Sigmoid colon (tissue), 4 donors: ENCODE data around the gene NHS.

Experiments used
- CTCF ChIP-seq, 4 experiments: fragments of 450-650 bp in 3 of 4; fragments of 200-600 bp in 1 of 4; IDR thresholded peaks; one replicate each; pipeline ENCODE4 v1.5.1; 2016 to 2019; ENCODE audit warnings: antibody characterized with exemption in 4 of 4, mild to moderate bottlenecking in 3 of 4, moderate library complexity in 2 of 4
- EP300 ChIP-seq, 4 donors: sonication (generic); formaldehyde crosslinking; IDR thresholded peaks; one replicate each; pipeline ENCODE4 v1.6.1; 2017; ENCODE audit warnings: antibody characterized with exemption in 4 of 4
- POLR2AphosphoS5 ChIP-seq, 4 donors: sonication (generic); formaldehyde crosslinking; IDR thresholded peaks; one replicate each; pipeline ENCODE4 v1.6.1; 2017; ENCODE audit warnings: antibody characterized with exemption in 4 of 4

GRCh38 chrX:17596061-17596460 lies 221.1 kb downstream of the NHS start:
- TF ChIP-seq CTCF (IDR thresholded peaks at IDR 0.05) (no peak), POLR2AphosphoS5 (IDR thresholded peaks at IDR 0.05) (no peak), EP300 (IDR thresholded peaks at IDR 0.05) (no peak)
